Neural crest cell (in vitro differentiated cells): ENCODE data around the gene MRPL43. TPM values are rescaled to one million over a fixed set of nuclear protein-coding genes. Genes with fewer than 3 reads are reported as not detected.

Experiments used
- DNase-seq: peaks from one replicate; pipeline ENCODE4 v3.0.0; 2021; ENCODE audit warnings: low read depth, mixed read lengths, low spot score
- H3K27ac Mint-ChIP-seq: one replicate; pipeline ENCODE4 v1.8.0; 2021; ENCODE audit warnings: mild to moderate bottlenecking, mixed read lengths; ENCODE audit not compliant: unreplicated experiment
- H3K27me3 Mint-ChIP-seq: 2 replicates; pipeline ENCODE4 v1.8.0; 2021; ENCODE audit warnings: low read depth, mild to moderate bottlenecking, mixed read lengths
- H3K36me3 Mint-ChIP-seq: 2 replicates; pipeline ENCODE4 v1.8.0; 2021; ENCODE audit warnings: low read depth, mild to moderate bottlenecking, mixed read lengths
- H3K4me1 Mint-ChIP-seq: 2 replicates; pipeline ENCODE4 v1.8.0; 2021; ENCODE audit warnings: mixed read lengths
- H3K4me3 Mint-ChIP-seq: one replicate; pipeline ENCODE4 v1.8.0; 2021; ENCODE audit warnings: mild to moderate bottlenecking, mixed read lengths
- H3K9me3 Mint-ChIP-seq: 2 replicates; pipeline ENCODE4 v1.8.0; 2021; ENCODE audit warnings: mixed read lengths
- CTCF ChIP-seq: fragments of 200-600 bp; sonication (generic); conservative IDR thresholded peaks from 2 replicates; pipeline ENCODE4 v1.5.0; 2021; ENCODE audit warnings: antibody characterized with exemption, mild to moderate bottlenecking
- total RNA-seq: library from RNA; stranded (reverse); gene quantifications from 2 replicates; pipeline ENCODE4 v1.2.1, GENCODE V29; 2021

MRPL43 gene
- total RNA-seq, 1 donor from 2014 or later = 64.0 TPM

GRCh38 chr10:100999742-101000126, 12.4 kb upstream of the MRPL43 start, which contains the start of gene LZTS2:
TSS of gene LZTS2 (plus strand) at chr10:100999808. CDS start at chr10:101002539, 2,731 bp downstream.
- H3K9me3 Mint-ChIP-seq = no peaks in the 10 kb centered on the region
- peak within 1 kb of the TSS; percentile 98 for H3K27ac Mint-ChIP-seq
- H3K4me1 Mint-ChIP-seq = peaks cover 30% of the 10 kb centered on the region

GRCh38 chr10:100998991-100999741, 11.9 kb upstream of the MRPL43 start:
- DNase-seq = peak; percentile 79
- Mint-ChIP-seq H3K4me1 (peaks cover 36% of the 10 kb centered on the region), H3K27ac (peak overlapping the region; percentile 92), H3K27me3 (peaks cover 2% of the 10 kb centered on the region), H3K36me3 (peaks cover 4% of the 10 kb centered on the region), H3K9me3 (no peaks in the 10 kb centered on the region), H3K4me3 (peak overlapping the region; percentile 90)
- TF ChIP-seq CTCF = peak; percentile 98

More at GRCh38 chr10:100999742-101000126, 12.4 kb upstream of the MRPL43 start, which contains the start of gene LZTS2:
- DNase-seq = no peak
- Mint-ChIP-seq H3K4me3 (peak within 1 kb of the TSS; percentile 90), H3K36me3 (no peaks in the 10 kb centered on the region), H3K27me3 (peaks cover 2% of the 10 kb centered on the region)
- TF ChIP-seq CTCF = no peak

- peak overlapping the region; percentile 90 for H3K4me3 Mint-ChIP-seq
- no peak for TF ChIP-seq CTCF
- no peaks in the 10 kb centered on the region for H3K9me3 Mint-ChIP-seq
- peak; percentile 65 for DNase-seq
- peaks cover 2% of the 10 kb centered on the region for H3K27me3 Mint-ChIP-seq
- H3K36me3 Mint-ChIP-seq = peaks cover 5% of the 10 kb centered on the region
- peak overlapping the region; percentile 92 for H3K27ac Mint-ChIP-seq
- peaks cover 44% of the 10 kb centered on the region for H3K4me1 Mint-ChIP-seq
Observed at GRCh38 chr10:100998183-100998990, 11.1 kb upstream of the MRPL43 start.

- no peaks in the 10 kb centered on the region for H3K9me3 Mint-ChIP-seq
- peak overlapping the region; percentile 63 for H3K27ac Mint-ChIP-seq
- peak; percentile 75 for DNase-seq
- H3K27me3 Mint-ChIP-seq = peaks cover 2% of the 10 kb centered on the region
- H3K4me1 Mint-ChIP-seq = peaks cover 44% of the 10 kb centered on the region
- peak; percentile 93 for TF ChIP-seq CTCF
- H3K4me3 Mint-ChIP-seq = peak overlapping the region; percentile 90
- peaks cover 5% of the 10 kb centered on the region for H3K36me3 Mint-ChIP-seq
Observed at GRCh38 chr10:100997360-100998182, 10.3 kb upstream of the MRPL43 start.
